ENCODE results near the gene MYLK.

Gene MYLK

GRCh38 chr3:123660141-123660675 lies 223.9 kb downstream of the MYLK start:
- Histone ChIP-seq H4K20me1 (ENCODE audit: insufficient read depth, low read length) (no peaks in the 10 kb centered on the region), H3K4me2 (ENCODE audit: low read length) (no peak overlapping the region), H3K27me3 (ENCODE audit: insufficient read depth, low read length) (no peaks in the 10 kb centered on the region), H3K79me2 (ENCODE audit: insufficient read depth, low read length) (no peaks in the 10 kb centered on the region), H3K9me3 (ENCODE audit: low read length) (no peaks in the 10 kb centered on the region), H3K36me3 (ENCODE audit: insufficient read depth, low read length) (no peaks in the 10 kb centered on the region), H3K4me1 (ENCODE audit: insufficient read depth, low read length, severe bottlenecking) (no peaks in the 10 kb centered on the region), H2AFZ (ENCODE audit: low read length) (no peak overlapping the region), H3K9ac (ENCODE audit: low read length) (no peak overlapping the region), H3K27ac (ENCODE audit: low read depth, low read length, poor library complexity, severe bottlenecking) (no peak overlapping the region), H3K9me2 (ENCODE audit: low read depth, low read length) (no peaks in the 10 kb centered on the region), H3F3A (ENCODE audit: insufficient read depth, low read length) (no peaks in the 10 kb centered on the region), H3K4me3 (ENCODE audit: low read depth, low read length, poor library complexity, severe bottlenecking) (no peak overlapping the region)
- no peak for TF ChIP-seq EZH2 (IDR thresholded peaks at IDR 0.05; ENCODE audit: borderline replicate concordance, low read length)
- TF ChIP-seq, protein P1, sequence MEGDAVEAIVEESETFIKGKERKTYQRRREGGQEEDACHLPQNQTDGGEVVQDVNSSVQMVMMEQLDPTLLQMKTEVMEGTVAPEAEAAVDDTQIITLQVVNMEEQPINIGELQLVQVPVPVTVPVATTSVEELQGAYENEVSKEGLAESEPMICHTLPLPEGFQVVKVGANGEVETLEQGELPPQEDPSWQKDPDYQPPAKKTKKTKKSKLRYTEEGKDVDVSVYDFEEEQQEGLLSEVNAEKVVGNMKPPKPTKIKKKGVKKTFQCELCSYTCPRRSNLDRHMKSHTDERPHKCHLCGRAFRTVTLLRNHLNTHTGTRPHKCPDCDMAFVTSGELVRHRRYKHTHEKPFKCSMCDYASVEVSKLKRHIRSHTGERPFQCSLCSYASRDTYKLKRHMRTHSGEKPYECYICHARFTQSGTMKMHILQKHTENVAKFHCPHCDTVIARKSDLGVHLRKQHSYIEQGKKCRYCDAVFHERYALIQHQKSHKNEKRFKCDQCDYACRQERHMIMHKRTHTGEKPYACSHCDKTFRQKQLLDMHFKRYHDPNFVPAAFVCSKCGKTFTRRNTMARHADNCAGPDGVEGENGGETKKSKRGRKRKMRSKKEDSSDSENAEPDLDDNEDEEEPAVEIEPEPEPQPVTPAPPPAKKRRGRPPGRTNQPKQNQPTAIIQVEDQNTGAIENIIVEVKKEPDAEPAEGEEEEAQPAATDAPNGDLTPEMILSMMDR (IDR thresholded peaks at IDR 0.05; ENCODE audit: low read length) = no peak

- Histone ChIP-seq H3K79me2 (ENCODE audit: insufficient read depth, low read length) (no peaks in the 10 kb centered on the region), H3K36me3 (ENCODE audit: insufficient read depth, low read length) (no peaks in the 10 kb centered on the region), H4K20me1 (ENCODE audit: insufficient read depth, low read length) (no peaks in the 10 kb centered on the region), H3K4me1 (ENCODE audit: insufficient read depth, low read length, severe bottlenecking) (no peaks in the 10 kb centered on the region), H3K9me2 (ENCODE audit: low read depth, low read length) (no peaks in the 10 kb centered on the region), H3K4me2 (ENCODE audit: low read length) (no peak overlapping the region), H3K4me3 (ENCODE audit: low read depth, low read length, poor library complexity, severe bottlenecking) (no peak overlapping the region), H3K9me3 (ENCODE audit: low read length) (no peaks in the 10 kb centered on the region), H3K27me3 (ENCODE audit: insufficient read depth, low read length) (no peaks in the 10 kb centered on the region), H2AFZ (ENCODE audit: low read length) (no peak overlapping the region), H3K27ac (ENCODE audit: low read depth, low read length, poor library complexity, severe bottlenecking) (no peak overlapping the region), H3K9ac (ENCODE audit: low read length) (no peak overlapping the region), H3F3A (ENCODE audit: insufficient read depth, low read length) (no peaks in the 10 kb centered on the region)
- TF ChIP-seq, protein P1 (IDR thresholded peaks at IDR 0.05; ENCODE audit: low read length) = no peak
- no peak for TF ChIP-seq EZH2 (IDR thresholded peaks at IDR 0.05; ENCODE audit: borderline replicate concordance, low read length)
Observed at GRCh38 chr3:123658852-123659206, 225.3 kb downstream of the MYLK start.

DNA sequence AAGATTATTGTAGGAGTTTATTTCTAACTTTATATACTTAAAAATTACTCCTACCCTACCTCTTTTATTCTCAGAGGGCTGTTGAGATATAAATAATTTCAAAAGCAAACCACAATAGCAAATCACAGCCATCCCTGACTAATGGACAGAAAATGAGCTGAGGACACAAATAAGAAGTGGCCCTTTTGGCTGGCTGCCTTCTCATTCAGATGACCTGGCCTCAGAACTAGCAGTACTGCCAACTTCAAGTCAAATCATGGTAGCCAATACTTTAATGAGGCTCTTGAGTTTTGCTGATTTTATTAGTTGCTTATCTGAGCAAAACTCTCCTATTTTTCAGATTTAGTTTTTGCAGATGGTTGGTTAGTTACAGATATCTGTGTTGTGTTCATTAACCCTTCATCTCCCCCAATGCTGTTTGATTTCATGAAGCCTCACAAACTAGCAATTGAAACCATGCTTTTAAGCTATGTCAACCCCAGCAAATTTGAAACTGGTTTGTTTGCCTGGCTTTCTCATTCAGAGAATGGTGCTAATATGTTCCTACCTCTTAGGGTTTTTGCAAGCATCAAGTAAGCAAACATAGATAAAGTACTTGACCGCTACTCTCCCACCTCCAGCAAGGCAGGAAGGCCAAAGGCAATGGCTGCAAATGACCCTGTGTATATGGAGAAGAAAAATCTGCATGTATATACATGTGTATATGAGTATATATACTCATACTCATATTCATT lies 225.8 kb downstream of the MYLK start:
- H3K4me2 ChIP-seq (ENCODE audit: low read length) = no peak overlapping the region
- H4K20me1 ChIP-seq (ENCODE audit: insufficient read depth, low read length) = no peaks in the 10 kb centered on the region
- no peak overlapping the region for H3K4me3 ChIP-seq (ENCODE audit: low read depth, low read length, poor library complexity, severe bottlenecking)
- H3F3A ChIP-seq (ENCODE audit: insufficient read depth, low read length) = no peaks in the 10 kb centered on the region
- H3K79me2 ChIP-seq (ENCODE audit: insufficient read depth, low read length) = no peaks in the 10 kb centered on the region
- no peaks in the 10 kb centered on the region for H3K27me3 ChIP-seq (ENCODE audit: insufficient read depth, low read length)
- H3K27ac ChIP-seq (ENCODE audit: low read depth, low read length, poor library complexity, severe bottlenecking) = no peak overlapping the region
- no peak overlapping the region for H2AFZ ChIP-seq (ENCODE audit: low read length)
- no peaks in the 10 kb centered on the region for H3K9me3 ChIP-seq (ENCODE audit: low read length)
- H3K36me3 ChIP-seq (ENCODE audit: insufficient read depth, low read length) = no peaks in the 10 kb centered on the region
- no peaks in the 10 kb centered on the region for H3K4me1 ChIP-seq (ENCODE audit: insufficient read depth, low read length, severe bottlenecking)
- no peaks in the 10 kb centered on the region for H3K9me2 ChIP-seq (ENCODE audit: low read depth, low read length)
- TF ChIP-seq EZH2 (IDR thresholded peaks at IDR 0.05; ENCODE audit: borderline replicate concordance, low read length) = no peak
- TF ChIP-seq, protein P1 (IDR thresholded peaks at IDR 0.05; ENCODE audit: low read length) = no peak
- no peak overlapping the region for H3K9ac ChIP-seq (ENCODE audit: low read length)

All from OCI-LY1 (cell line).